ENCODE measurements around the gene LRRC40. TPM values are rescaled to one million over a fixed set of nuclear protein-coding genes. Genes with fewer than 3 reads are reported as not detected.

LRRC40 gene
- total and polyA plus RNA-seq, 9 of the 15 experiments (the other 6 are each of a cell fraction or from before 2014, with no cell fraction given): 16.1 to 36.2 (median 30.9) TPM

DNA sequence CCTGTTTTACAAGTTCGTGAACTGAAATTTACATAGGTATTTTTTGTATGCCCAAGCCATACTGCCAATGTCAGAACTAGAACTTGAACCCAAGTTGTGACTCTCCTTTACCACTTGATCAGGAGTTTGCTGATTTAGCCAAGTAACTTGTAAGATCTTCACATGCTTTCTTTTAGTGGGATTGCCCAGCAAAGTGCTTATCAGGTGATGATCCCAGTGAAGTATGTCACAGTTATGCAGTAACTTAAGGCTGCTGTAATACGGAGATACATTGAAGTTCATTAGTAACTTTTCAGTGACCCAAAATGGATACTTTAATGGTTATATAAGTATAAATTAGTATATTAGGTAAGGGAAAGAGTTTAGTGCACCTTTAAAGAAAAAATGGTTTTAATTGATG lies 19.6 kb upstream of the LRRC40 start (continued):
- TF ChIP-seq, protein P1, sequence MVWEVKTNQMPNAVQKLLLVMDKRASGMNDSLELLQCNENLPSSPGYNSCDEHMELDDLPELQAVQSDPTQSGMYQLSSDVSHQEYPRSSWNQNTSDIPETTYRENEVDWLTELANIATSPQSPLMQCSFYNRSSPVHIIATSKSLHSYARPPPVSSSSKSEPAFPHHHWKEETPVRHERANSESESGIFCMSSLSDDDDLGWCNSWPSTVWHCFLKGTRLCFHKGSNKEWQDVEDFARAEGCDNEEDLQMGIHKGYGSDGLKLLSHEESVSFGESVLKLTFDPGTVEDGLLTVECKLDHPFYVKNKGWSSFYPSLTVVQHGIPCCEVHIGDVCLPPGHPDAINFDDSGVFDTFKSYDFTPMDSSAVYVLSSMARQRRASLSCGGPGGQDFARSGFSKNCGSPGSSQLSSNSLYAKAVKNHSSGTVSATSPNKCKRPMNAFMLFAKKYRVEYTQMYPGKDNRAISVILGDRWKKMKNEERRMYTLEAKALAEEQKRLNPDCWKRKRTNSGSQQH (CRISPR knock-in tag; IDR thresholded peaks at IDR 0.05): no peak
- TF ChIP-seq NFE2L1 (tag; IDR thresholded peaks at IDR 0.05; ENCODE audit: borderline replicate concordance, low read depth): no peak
- TF ChIP-seq, protein P2, sequence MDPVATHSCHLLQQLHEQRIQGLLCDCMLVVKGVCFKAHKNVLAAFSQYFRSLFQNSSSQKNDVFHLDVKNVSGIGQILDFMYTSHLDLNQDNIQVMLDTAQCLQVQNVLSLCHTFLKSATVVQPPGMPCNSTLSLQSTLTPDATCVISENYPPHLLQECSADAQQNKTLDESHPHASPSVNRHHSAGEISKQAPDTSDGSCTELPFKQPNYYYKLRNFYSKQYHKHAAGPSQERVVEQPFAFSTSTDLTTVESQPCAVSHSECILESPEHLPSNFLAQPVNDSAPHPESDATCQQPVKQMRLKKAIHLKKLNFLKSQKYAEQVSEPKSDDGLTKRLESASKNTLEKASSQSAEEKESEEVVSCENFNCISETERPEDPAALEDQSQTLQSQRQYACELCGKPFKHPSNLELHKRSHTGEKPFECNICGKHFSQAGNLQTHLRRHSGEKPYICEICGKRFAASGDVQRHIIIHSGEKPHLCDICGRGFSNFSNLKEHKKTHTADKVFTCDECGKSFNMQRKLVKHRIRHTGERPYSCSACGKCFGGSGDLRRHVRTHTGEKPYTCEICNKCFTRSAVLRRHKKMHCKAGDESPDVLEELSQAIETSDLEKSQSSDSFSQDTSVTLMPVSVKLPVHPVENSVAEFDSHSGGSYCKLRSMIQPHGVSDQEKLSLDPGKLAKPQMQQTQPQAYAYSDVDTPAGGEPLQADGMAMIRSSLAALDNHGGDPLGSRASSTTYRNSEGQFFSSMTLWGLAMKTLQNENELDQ (CRISPR knock-in tag; IDR thresholded peaks at IDR 0.05; ENCODE audit: borderline replicate concordance): no peak
- TF ChIP-seq TSC22D4 (tag; IDR thresholded peaks at IDR 0.05): no peak
- TF ChIP-seq, protein P3, sequence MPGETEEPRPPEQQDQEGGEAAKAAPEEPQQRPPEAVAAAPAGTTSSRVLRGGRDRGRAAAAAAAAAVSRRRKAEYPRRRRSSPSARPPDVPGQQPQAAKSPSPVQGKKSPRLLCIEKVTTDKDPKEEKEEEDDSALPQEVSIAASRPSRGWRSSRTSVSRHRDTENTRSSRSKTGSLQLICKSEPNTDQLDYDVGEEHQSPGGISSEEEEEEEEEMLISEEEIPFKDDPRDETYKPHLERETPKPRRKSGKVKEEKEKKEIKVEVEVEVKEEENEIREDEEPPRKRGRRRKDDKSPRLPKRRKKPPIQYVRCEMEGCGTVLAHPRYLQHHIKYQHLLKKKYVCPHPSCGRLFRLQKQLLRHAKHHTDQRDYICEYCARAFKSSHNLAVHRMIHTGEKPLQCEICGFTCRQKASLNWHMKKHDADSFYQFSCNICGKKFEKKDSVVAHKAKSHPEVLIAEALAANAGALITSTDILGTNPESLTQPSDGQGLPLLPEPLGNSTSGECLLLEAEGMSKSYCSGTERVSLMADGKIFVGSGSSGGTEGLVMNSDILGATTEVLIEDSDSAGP (CRISPR knock-in tag; IDR thresholded peaks at IDR 0.05): no peak
